ENCODE data around the gene WASF1.
A peak's percentile ranks its signal among the peaks of the same experiment; 100 is the strongest.

Gene WASF1

GRCh38 chr6:110188791-110189190 is 9.3 kb upstream of the WASF1 start:
- TF ChIP-seq CTCF (IDR thresholded peaks at IDR 0.05; ENCODE audit: low read depth, low read length), result no peak
- DNase-seq (ENCODE audit: extremely low read depth, low read depth), result no peak

- no peak for DNase-seq (ENCODE audit: extremely low read depth, low read depth)
- no peak for TF ChIP-seq CTCF (IDR thresholded peaks at IDR 0.05; ENCODE audit: low read depth, low read length)
Measured at GRCh38 chr6:110185879-110186278, 6.4 kb upstream of the WASF1 start.

- DNase-seq (ENCODE audit: extremely low read depth, low read depth), result no peak
- no peak for TF ChIP-seq CTCF (IDR thresholded peaks at IDR 0.05; ENCODE audit: low read depth, low read length)
Measured at GRCh38 chr6:110183292-110183885, 3.9 kb upstream of the WASF1 start.

GRCh38 chr6:110181131-110182030 is 1.9 kb upstream of the WASF1 start:
- DNase-seq (ENCODE audit: extremely low read depth, low read depth), result no peak
- no peak for TF ChIP-seq CTCF (IDR thresholded peaks at IDR 0.05; ENCODE audit: low read depth, low read length)

GRCh38 chr6:110180228-110181008 is 948 bp upstream of the WASF1 start, which contains the start of gene CDC40:
Gene CDC40 (plus strand): TSS chr6:110180427. CDS start chr6:110180445, 18 bp downstream.
- no peak for TF ChIP-seq CTCF (IDR thresholded peaks at IDR 0.05; ENCODE audit: low read depth, low read length)

GRCh38 chr6:110178626-110179405 is 654 bp downstream of the WASF1 start:
- DNase-seq (ENCODE audit: extremely low read depth, low read depth), result no peak
- peak; percentile 80 for TF ChIP-seq CTCF (IDR thresholded peaks at IDR 0.05; ENCODE audit: low read depth, low read length)

More at GRCh38 chr6:110180228-110181008, 948 bp upstream of the WASF1 start, which contains the start of gene CDC40:
- no peak for DNase-seq (ENCODE audit: extremely low read depth, low read depth)
